Ovary (tissue), 1 donor: Measurements from ENCODE around the gene BRAF.

Experiments used
- EP300 ChIP-seq: sonication (generic); formaldehyde crosslinking; IDR thresholded peaks from one replicate; pipeline ENCODE4 v1.6.1; 2017; ENCODE audit warnings: antibody characterized with exemption
- POLR2A ChIP-seq: fragments of 450-650 bp; IDR thresholded peaks from one replicate; pipeline ENCODE4 v1.6.1; 2017; ENCODE audit warnings: antibody characterized with exemption, mild to moderate bottlenecking, moderate library complexity

DNA sequence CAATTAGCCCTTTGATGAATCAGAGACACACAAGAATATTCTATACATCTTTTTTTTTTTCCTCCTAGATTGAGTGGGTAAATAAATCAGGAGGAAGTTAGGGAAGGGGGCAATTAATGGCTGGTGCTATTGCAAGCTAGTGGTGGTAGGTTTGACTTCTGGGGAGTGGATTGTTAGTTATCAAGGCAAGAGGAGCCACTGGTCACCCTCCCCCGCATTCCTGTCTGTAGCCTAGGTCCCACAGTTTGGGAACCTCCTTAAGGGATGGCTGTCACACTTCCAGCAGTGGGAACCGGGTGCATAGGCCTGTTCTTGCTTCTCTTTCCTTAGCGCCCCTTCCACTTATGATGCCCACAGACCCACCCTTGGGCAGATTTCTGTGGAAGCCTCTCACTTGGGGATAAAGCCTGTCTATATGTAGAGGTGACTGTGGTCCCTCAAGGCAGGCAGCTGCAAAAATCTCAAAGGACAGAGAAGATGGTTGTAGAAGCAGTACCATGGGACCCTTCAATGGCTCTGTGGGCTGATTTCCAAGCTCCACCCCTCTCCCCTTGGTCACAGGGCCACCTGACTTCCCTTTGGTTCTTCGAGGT lies 254.3 kb downstream of the BRAF start:
- TF ChIP-seq EP300 (no peak), POLR2A (no peak)
